Forelimb muscle (tissue), 1 donor: Measurements from ENCODE around the gene NRXN2. TPM values are rescaled to one million over a fixed set of nuclear protein-coding genes. Genes with fewer than 3 reads are reported as not detected.
"Not testable (repeated sequence)": the region's sequence is repeated elsewhere in the genome, so short reads cannot be mapped to it uniquely, and the experiment has no call there.

Experiments
- DNase-seq: peaks from one replicate; pipeline ENCODE4 v3.0.0-alpha.2; 2013; ENCODE audit warnings: low read depth
- polyA plus RNA-seq: library from polyadenylated mRNA; unstranded; fragments of 120-200 nt; gene quantifications from one replicate; pipeline ENCODE4 v1.2.1, GENCODE V29; 2013; ENCODE audit not compliant: insufficient read length

Gene NRXN2
- polyA plus RNA-seq, 1 donor = 24.5 TPM

DNA sequence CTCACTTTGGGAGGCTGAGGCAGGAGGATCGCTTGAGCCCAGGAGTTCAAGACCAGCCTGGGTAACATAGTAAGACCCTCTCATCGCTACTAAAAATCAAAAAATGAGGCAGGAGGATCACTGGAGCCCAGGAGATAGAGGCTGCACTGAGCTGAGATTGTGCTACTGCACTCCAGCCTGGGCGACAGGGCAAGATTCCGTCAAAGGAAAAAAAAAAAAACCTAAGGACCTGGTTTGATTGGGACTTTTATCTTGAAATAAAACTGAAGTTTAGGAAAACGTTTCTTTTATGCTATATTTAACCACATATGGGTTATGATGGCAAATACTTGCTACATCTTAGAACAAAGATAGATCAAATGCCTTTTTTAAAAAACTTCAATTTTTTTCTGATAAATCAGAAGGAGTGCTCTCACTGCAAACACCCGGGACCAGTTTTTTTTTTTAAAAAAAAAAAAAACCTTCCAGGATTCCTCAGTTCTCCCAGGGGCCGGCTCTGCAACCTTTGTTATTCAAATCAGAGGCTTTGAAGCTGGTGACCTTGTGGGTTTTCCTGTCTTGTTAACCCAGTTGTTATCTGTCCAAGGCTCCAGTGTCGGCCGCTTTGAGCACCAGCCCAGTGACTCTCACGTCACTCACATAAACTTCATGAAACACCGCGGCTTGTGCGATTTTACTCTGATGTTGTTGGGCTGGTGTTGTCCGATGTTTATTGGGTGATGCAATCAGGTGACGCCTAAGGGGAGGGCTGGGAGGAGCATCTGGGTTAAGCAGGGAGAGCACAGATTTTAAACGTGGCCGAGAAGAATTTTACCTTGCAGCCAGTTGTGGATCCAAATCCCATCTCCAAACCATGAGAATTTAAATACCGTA, 156.7 kb downstream of the NRXN2 start:
- no peak for DNase-seq

DNA sequence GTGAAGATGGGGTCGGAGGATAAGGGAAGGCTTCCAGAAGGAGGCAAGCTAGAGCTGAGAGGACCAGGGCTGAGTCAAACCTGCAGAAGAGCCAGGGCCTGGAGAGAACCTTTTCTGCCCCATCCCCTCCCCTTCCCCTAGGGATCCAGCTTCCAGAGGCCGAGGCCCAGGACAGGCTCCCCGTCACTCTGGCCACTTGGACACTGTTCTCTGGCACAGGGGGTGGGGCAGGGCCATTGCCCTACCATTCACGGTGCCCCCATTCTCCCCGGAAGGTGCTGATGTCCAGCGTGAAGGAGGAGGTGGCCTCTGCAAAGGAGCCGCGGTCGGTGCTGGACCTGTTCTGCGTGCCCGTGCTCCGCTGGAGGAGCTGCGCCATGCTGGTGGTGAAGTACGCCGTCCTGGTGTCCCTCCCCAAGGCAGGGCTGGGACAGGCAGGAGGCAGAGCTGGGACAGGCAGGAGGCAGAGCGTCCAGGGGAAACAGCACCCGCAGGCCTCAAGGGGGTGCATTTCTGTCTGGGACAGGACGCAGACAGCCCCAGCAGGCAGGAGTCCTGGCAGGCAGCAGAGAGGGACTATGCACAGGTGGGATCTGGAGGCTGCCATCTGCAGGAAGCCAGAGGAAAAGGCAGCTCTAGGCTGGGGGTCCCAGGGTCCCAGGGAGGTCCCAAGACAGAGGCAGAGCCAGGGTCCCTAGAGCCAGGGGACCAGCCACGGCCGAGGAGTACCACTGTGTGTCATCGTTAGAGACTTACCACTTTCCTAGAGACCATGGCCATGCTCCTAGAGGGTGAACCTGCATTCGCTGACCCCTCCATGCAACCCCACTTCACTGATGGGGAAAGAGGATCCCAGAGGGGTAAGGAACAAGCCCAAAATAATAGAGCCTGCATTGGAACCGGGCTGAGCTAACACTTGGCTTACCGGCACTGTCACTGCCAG, 157.8 kb downstream of the NRXN2 start:
- no peak for DNase-seq

DNA sequence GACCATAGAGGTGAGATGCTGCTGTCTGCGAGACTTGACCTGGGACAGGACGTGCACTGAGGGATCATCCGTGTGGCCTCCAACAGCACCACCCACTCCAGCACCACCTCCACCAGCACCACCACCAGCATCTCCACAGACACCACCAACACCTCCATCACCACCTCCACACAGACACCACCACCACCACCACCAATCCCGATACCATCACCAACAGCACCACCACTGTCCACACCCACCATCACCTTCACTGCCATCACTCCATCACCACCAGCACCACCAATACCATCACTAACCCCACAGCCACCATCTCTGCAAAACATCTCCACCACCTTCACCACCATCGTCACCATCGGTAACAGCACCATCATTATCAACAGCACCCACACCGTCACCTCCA, 158.6 kb downstream of the NRXN2 start:
- no peak for DNase-seq

DNA sequence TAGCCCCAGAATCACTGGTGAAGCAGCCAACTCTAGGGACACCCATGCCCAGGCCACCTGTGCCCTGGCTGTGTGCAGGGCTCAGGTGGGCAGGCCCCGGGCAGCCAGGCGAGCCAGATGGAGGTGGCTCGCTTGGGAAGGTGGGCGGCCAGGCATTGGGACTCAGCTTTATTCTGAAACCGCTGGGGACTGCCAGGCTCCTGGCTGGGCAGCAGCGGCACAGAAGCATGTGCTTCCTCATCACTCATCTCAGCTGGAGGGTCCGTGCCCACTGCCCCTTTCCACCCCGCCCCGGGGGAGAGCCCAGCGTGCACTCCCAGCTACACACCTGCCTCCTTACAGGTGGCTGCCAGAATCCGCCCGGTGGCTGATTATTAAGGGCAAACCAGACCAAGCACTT, 159.0 kb downstream of the NRXN2 start:
- no peak for DNase-seq

DNA sequence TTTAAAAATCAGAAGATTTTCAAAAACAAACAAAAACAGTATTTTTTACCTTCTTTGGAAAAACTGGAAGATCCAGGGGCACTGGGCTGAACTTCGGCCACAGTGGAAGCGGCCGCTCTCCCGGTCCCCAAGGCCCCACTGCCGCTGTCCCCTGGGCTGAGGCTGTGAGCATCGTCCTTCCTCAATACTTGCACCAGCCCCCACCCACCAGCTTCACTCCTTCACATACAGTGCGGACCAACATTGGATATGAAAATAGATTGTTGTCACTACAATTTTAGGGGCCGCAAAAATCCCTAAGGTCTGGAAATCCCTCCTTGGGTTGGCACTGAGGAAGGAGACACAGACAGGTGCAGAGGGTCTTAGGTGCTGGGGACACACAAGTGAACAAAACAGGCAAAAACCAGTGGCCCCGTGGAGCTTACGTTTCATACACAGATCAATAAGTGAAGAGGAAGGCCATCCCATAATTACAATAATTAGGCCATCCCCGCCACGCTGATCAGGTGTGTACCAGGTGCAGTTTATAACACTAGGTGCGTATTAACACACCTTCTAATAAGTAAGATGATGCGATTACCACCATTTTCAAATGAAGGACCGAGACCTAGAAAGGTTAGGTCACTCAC, 160.2 kb downstream of the NRXN2 start:
- DNase-seq = no peak

DNA sequence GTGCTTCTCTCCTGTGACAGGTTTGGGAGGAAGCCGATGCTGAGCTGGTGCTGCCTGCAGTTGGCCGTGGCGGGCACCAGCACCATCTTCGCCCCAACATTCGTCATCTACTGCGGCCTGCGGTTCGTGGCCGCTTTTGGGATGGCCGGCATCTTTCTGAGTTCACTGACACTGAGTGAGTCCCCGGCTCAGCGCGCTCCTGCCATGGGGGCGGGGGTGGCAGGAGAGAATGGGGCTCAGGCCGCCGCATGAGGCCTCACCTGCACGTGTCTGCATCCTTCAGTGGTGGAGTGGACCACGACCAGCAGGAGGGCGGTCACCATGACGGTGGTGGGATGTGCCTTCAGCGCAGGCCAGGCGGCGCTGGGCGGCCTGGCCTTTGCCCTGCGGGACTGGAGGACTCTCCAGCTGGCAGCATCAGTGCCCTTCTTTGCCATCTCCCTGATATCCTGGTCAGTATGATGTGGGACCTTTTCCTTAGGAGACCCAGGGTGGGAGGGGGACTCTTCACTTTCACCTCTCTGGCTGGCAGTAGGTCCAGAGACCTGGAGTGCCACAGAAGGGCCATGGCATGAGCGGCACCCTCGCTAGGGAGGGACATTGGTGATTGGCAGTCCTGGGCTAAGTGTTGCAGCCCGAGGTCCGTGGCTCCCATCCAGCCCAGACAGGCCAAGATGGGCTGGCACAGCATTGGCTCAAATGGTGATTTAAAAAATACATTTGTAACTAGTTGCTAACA, 160.8 kb downstream of the NRXN2 start:
- no peak for DNase-seq

DNA sequence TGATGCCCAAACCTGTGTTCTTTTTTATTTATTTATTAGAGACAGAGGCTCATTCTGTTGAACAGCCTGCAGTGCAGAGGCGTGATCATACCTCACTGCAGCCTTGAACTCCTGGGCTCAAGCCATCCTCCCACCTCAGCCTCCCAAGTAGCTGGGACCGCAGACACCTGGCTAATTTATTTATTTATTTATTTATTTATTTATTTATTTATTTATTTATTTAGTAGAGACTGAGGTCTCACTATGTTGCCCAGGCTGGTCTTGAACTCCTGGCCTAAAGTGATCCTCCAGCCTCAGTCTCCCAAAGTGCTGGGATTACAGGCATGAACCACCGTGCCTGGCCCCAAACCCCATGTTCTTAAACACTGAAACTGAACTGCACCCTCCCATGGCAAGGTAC, 161.6 kb downstream of the NRXN2 start:
- not testable (repeated sequence) for DNase-seq

DNA sequence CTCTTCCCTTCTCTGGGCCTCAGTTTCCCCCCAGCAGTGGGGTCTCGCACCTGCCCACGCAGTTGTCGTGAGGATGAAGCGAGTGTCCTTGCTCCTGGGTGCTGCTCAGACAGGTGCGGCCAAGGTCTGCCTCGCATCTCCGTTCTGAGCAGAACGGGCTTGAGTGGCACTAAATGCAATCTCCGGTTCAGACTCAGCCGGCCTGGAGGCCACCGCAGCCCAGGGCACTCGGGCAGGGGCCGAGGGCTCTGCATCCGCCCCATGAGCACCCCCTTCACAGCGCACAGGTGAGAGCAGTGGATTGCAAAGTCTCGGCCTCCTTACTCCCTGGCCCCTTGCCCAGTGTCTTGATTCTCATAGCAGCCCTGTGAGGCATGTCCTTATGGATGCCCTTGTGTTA, 162.1 kb downstream of the NRXN2 start:
- no peak for DNase-seq

DNA sequence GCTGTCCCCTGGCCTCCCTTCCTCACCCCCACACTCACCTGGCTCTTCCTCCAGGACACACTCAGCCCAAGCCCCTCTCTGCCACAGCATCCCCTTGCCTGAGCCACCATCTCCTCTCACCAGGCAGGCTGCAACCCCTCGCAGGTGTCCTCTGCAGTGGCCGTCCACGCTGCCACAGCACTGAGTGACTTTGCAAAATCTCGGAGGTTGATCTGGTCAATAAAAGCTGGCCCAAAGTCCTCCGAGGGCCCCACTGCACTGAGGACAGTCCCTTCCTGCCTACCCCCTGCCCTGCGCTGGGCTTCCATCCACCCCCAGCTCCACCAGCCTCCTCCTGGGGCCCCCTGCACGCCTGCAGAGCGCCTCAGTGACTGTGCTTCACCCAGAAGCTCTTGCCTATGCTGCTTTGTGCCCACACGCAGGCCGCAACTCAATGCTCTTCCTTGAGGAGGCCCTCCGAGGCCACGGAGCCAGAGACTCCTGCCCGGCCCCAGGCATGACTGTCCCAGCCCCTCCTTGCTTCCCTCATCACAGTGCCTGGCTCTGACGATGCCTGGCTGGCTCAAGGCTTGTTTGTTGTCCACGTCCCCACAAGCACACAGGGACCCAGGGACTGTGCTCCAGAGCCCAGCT, 162.7 kb downstream of the NRXN2 start:
- DNase-seq = no peak

DNA sequence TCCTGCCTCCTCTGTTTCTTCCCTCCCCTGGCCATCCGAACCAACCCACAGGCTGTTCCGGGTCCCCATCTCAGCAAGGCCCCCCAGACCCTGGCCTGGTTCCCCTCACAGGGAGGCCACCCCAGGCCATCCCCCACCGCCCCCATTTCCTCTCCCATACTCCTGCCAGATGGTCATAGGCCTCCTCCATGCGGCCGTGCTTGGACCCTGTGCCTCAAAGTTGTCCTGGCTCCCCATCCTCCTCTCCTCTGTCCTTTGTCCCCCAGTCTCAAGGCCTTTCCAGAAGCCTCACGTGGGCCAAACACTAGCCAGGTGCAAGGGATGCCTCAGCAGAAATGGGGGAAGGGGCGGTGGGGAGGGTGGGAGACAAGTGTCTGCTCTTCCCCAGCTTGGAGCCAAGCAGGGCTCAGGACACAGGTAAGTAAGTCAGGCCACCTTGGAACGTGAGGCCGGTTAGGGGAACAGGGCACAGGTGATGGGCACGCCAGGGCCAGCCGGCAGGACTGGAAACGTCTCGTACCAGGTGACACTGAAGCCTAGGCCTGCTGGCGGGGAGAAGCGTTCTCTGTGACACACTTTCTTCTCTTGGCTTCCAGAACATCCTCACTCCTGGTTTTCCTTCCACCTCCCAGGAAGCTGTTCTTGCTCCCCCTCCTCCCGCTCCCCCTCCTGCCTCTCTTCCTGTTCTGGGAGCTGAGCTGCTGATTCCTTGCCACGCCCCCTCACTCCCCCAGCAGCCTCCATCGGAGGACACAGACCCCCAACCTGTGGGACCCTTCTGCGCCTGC, 163.5 kb downstream of the NRXN2 start:
- no peak for DNase-seq

DNA sequence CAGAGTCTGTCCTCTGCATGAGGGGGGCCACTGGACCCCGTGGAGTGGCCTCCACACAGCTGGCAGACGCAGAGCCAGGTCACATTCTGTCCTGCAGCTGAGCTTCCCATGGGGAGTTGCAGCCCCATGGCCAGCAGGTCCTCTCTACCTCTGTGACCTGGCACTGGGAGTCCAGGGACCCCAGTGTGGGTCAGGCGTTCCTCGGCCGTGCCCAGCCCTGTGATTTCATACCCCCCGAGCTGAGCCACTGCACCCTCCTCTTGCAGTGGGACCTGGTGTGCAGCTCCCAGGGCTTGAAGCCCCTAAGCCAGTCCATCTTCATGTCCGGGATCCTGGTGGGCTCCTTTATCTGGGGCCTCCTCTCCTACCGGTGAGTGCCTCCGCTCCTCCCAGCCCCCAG, 164.1 kb downstream of the NRXN2 start:
- DNase-seq = no peak

DNA sequence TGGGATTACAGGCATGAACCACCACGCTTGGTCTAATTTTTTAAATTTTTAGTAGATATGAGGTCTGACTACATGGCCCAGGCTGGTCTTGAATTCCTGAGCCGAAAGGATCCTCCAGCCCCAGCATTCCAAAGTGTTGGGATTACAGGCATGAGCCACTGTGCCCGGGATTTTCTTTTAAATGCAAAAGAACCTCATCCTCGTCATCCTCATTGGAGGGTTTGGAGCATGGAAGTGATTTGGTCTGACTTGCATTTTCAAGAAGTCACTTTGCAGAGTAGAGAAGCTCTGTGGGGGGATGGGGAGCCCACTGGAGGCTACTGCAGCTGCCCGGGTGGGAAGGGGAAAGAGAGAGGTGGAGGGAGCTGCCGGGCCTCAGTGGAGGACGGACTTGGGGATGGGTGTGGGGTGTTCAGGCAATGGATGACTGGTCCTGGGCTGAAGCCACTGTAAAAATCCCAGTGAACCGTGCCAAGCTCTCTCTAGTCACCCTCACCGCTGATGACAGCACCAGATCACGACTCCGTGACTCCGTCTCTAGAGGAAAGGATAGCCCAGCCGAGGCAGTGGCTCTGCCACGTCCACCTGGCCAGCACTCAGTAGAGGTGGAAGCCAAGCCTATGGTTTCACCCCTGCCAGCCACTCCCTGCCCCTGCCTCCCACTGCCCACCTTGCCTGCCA, 164.8 kb downstream of the NRXN2 start:
- DNase-seq = no peak

DNA sequence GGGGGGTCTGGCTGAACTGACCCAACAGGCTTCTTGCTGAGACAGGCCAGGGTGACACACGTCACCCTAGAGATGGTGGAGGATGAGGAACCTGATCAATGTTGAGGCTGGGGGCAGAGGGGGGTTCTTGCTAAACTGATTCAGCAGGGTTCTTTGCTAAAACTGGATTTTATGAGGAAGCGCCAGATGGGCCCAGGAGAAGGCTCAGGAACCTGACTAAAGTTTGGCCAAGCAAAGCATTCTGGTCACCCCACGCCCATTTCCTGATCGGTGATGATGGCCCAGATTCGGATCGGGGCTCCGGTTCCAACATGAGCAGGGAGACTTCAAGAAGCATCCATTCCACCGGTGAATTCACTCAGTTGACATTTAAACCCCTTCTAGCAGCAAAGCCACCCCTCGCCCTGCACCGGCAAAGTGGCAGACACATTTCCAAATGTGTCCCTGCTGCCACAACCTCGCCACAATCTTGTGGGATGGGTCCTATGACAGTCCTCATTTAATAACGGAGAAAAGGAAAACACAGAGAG, 166.2 kb downstream of the NRXN2 start:
- no peak for DNase-seq

Other genes starting within 250 kb of the NRXN2 start
- gene SLC22A11, start 167.3 kb downstream of the NRXN2 start, polyA plus RNA-seq = not detected
- not detected for gene SLC22A12, start 132.0 kb downstream of the NRXN2 start, polyA plus RNA-seq
- 42.1 TPM for gene RASGRP2, start 20.9 kb upstream of the NRXN2 start, polyA plus RNA-seq
- 294 TPM for gene PYGM, start 36.8 kb upstream of the NRXN2 start, polyA plus RNA-seq
- 225 TPM for gene SF1, start 55.3 kb upstream of the NRXN2 start, polyA plus RNA-seq
- gene MAP4K2, start 80.0 kb upstream of the NRXN2 start, polyA plus RNA-seq = 9.2 TPM
- gene MEN1, start 87.4 kb upstream of the NRXN2 start, polyA plus RNA-seq = 18.4 TPM
- gene CDC42BPG, start 121.5 kb upstream of the NRXN2 start, polyA plus RNA-seq = 0.91 TPM
- gene EHD1, start 155.4 kb upstream of the NRXN2 start, polyA plus RNA-seq = 105 TPM
- gene ATG2A, start 194.0 kb upstream of the NRXN2 start, polyA plus RNA-seq = 12.0 TPM
- 9.9 TPM for gene PPP2R5B, start 201.5 kb upstream of the NRXN2 start, polyA plus RNA-seq
- 0.35 TPM for gene GPHA2, start 212.7 kb upstream of the NRXN2 start, polyA plus RNA-seq
- gene MAJIN, start 248.9 kb upstream of the NRXN2 start, polyA plus RNA-seq = not detected